Fibroblast of pulmonary artery (primary cell): ENCODE data around the gene CBL.
A peak's percentile ranks its signal among the peaks of the same experiment; 100 is the strongest.
"Not testable (repeated sequence)": the region's sequence is repeated elsewhere in the genome, so short reads cannot be mapped to it uniquely, and the experiment has no call there.

ENCODE experiments used
- DNase-seq: peaks from one replicate; pipeline ENCODE4 v3.0.0-alpha.2; 2010; ENCODE audit warnings: low read depth
- H3K4me3 ChIP-seq: replicated peaks from 2 replicates; pipeline ENCODE4 v1.5.1; 2011; ENCODE audit warnings: low read depth, mild to moderate bottlenecking, control low read depth, low read length, moderate library complexity
- CTCF ChIP-seq: IDR thresholded peaks from 2 replicates; pipeline ENCODE4 v1.5.1; 2011; ENCODE audit warnings: mild to moderate bottlenecking, control low read depth, low read length, inconsistent platforms; ENCODE audit errors: missing control alignments

The CBL gene

GRCh38 chr11:119192111-119192510, 14.0 kb upstream of the CBL start:
- no peak overlapping the region for H3K4me3 ChIP-seq
- peak; percentile 35 for DNase-seq
- TF ChIP-seq CTCF: no peak

GRCh38 chr11:119193001-119193400, 13.1 kb upstream of the CBL start:
- TF ChIP-seq CTCF: no peak
- H3K4me3 ChIP-seq: no peak overlapping the region
- DNase-seq: no peak

GRCh38 chr11:119193626-119194025, 12.5 kb upstream of the CBL start:
- no peak for DNase-seq
- no peak overlapping the region for H3K4me3 ChIP-seq
- TF ChIP-seq CTCF: no peak

GRCh38 chr11:119194811-119195440, 11.2 kb upstream of the CBL start:
- TF ChIP-seq CTCF: no peak
- H3K4me3 ChIP-seq: no peak overlapping the region
- no peak for DNase-seq

- DNase-seq: peak; percentile 69
- H3K4me3 ChIP-seq: no peak overlapping the region
- no peak for TF ChIP-seq CTCF
These were observed 10.5 kb upstream of the CBL start for GRCh38 chr11:119195680-119196079.

- peak; percentile 82 for TF ChIP-seq CTCF
These were observed 9.2 kb upstream of the CBL start for GRCh38 chr11:119196833-119197483.

GRCh38 chr11:119198925-119199324, 7.2 kb upstream of the CBL start:
- no peak for TF ChIP-seq CTCF
- no peak for DNase-seq
- no peak overlapping the region for H3K4me3 ChIP-seq

More at GRCh38 chr11:119196833-119197483, 9.2 kb upstream of the CBL start:
- peak; percentile 95 for DNase-seq
- H3K4me3 ChIP-seq: no peak overlapping the region

- not testable (repeated sequence) for DNase-seq, H3K4me3 ChIP-seq
These were observed 4.9 kb upstream of the CBL start for GRCh38 chr11:119201236-119201635.
